Fibroblast of mammary gland (primary cell): ENCODE measurements around the gene TNFRSF1A.
A peak's percentile ranks its signal among the peaks of the same experiment; 100 is the strongest.

Source experiments
- DNase-seq: peaks from one replicate; pipeline ENCODE4 v3.0.0-alpha.2; 2010; ENCODE audit warnings: low read depth
- H3K4me3 ChIP-seq: 2 replicates; pipeline ENCODE4 v1.5.1; 2011; ENCODE audit warnings: low read depth, mild to moderate bottlenecking, low read length, moderate library complexity; ENCODE audit not compliant: control insufficient read depth
- CTCF ChIP-seq: conservative IDR thresholded peaks from 2 replicates; pipeline ENCODE4 v1.5.1; 2011; ENCODE audit warnings: low read depth, low read length, inconsistent platforms; ENCODE audit not compliant: control insufficient read depth, insufficient read depth

Gene TNFRSF1A

GRCh38 chr12:6384499-6385436 is 42.9 kb upstream of the TNFRSF1A start:
- H3K4me3 ChIP-seq: peak overlapping the region; percentile 79
- peak; percentile 19 for DNase-seq

GRCh38 chr12:6383572-6384498 is 42.0 kb upstream of the TNFRSF1A start, which contains the start of gene LTBR:
Gene LTBR, plus strand, starts transcription at chr12:6384162. Its CDS starts 197 bp downstream, at chr12:6384359.
- no peak for TF ChIP-seq CTCF
- peak within 1 kb of the TSS; percentile 79 for H3K4me3 ChIP-seq
- DNase-seq: peak; percentile 89

More at GRCh38 chr12:6384499-6385436, 42.9 kb upstream of the TNFRSF1A start:
- TF ChIP-seq CTCF: no peak

- no peak overlapping the region for H3K4me3 ChIP-seq
- DNase-seq: no peak
Measured at GRCh38 chr12:6382982-6383381, 41.1 kb upstream of the TNFRSF1A start.

GRCh38 chr12:6382371-6382770 is 40.5 kb upstream of the TNFRSF1A start:
- no peak for DNase-seq
- TF ChIP-seq CTCF: no peak
- H3K4me3 ChIP-seq: no peak overlapping the region

More at GRCh38 chr12:6382982-6383381, 41.1 kb upstream of the TNFRSF1A start:
- TF ChIP-seq CTCF: no peak

- peak; percentile 41 for DNase-seq
- TF ChIP-seq CTCF: no peak
- H3K4me3 ChIP-seq: no peak overlapping the region
Measured at GRCh38 chr12:6380141-6381121, 38.6 kb upstream of the TNFRSF1A start.
